ENCODE results near the gene ADRA2B.
"Not testable (repeated sequence)": the region's sequence is repeated elsewhere in the genome, so short reads cannot be mapped to it uniquely, and the experiment has no call there.

Gene ADRA2B

DNA sequence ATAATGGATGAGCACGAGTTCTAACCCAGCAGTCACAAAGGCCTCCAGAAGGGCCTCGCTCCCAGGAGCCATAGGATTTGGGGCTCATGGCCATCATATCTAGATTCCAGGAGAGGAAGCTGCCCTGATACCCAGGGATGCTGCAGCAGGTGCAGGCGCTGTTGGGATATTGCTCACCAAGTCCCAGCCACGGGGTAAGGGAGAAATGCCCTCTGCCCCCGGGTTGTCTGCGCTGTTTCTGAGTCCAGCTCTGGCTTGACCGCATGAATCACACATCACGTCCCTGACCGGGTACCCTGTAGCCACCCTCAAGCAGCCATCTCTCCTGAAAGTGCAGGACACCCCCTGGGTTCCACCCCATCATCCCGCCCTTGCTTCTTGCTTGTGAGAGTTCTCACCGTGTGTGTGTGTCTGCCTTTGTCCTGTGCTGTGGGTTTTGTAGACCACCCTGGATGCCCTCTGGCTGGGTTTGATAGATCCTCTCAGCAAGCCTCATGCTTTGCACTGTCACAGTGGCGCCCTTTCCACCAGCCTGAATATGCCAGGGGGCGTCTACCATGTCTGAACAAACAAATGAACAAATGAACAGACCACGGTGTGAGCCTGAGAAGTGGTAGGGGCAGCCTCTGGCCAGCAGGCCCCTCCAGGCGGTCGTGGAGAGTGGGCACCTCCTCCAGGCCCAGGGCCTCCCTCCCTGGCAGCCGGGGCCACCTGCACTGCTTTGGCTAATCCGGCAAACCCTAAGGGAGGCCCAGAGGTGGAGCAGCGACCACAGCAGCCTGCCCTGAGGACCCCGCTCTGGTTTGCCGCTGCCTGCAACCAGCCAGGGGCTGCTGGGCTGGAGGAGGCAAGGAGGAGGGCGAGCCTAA, 32.1 kb downstream of the ADRA2B start:
- Histone ChIP-seq H3K4me1 (ENCODE audit: control insufficient read depth, insufficient read depth, low read length) (no peaks in the 10 kb centered on the region), H3K9me3 (ENCODE audit: control insufficient read depth, insufficient read depth, low read length) (no peaks in the 10 kb centered on the region), H3K27me3 (ENCODE audit: control insufficient read depth, insufficient read depth, low read length) (no peaks in the 10 kb centered on the region), H3K9ac (ENCODE audit: low read depth, low read length) (no peak overlapping the region), H3K4me3 (ENCODE audit: low read depth, low read length) (no peak overlapping the region), H3K36me3 (ENCODE audit: control insufficient read depth, insufficient read depth, low read length) (no peaks in the 10 kb centered on the region)

GRCh38 chr2:96083064-96083939, 33.1 kb downstream of the ADRA2B start:
- Histone ChIP-seq H3K27me3 (ENCODE audit: control insufficient read depth, insufficient read depth, low read length) (no peaks in the 10 kb centered on the region), H3K9me3 (ENCODE audit: control insufficient read depth, insufficient read depth, low read length) (no peaks in the 10 kb centered on the region), H3K4me1 (ENCODE audit: control insufficient read depth, insufficient read depth, low read length) (no peaks in the 10 kb centered on the region), H3K9ac (ENCODE audit: low read depth, low read length) (no peak overlapping the region), H3K36me3 (ENCODE audit: control insufficient read depth, insufficient read depth, low read length) (no peaks in the 10 kb centered on the region), H3K4me3 (ENCODE audit: low read depth, low read length) (no peak overlapping the region)

- H3K36me3 ChIP-seq (ENCODE audit: control insufficient read depth, insufficient read depth, low read length): no peaks in the 10 kb centered on the region
- no peak overlapping the region for H3K4me3 ChIP-seq (ENCODE audit: low read depth, low read length)
- H3K27me3 ChIP-seq (ENCODE audit: control insufficient read depth, insufficient read depth, low read length): no peaks in the 10 kb centered on the region
- no peak overlapping the region for H3K9ac ChIP-seq (ENCODE audit: low read depth, low read length)
- H3K4me1 ChIP-seq (ENCODE audit: control insufficient read depth, insufficient read depth, low read length): no peaks in the 10 kb centered on the region
- H3K9me3 ChIP-seq (ENCODE audit: control insufficient read depth, insufficient read depth, low read length): no peaks in the 10 kb centered on the region
These were observed 33.9 kb downstream of the ADRA2B start for GRCh38 chr2:96082211-96083063.

DNA sequence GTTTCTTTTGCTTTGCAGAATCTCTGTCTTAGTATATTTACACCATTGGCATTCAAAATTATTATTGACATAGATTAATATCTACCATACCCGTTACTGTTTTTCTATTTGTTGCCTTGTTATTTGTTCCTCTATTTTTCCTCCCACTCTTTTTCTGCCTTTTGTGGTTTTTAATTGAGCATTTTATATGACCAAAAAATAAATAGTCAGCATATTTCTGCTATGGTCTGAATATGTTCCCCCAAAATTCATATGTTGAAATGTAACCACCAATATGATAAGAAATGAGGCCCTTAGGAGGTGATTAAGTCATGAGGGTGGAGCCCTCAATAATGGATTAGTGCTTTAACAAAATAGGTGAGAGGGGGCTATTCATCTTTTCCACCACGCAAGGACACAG, 35.3 kb downstream of the ADRA2B start:
- Histone ChIP-seq H3K36me3 (ENCODE audit: control insufficient read depth, insufficient read depth, low read length) (no peaks in the 10 kb centered on the region), H3K27me3 (ENCODE audit: control insufficient read depth, insufficient read depth, low read length) (no peaks in the 10 kb centered on the region), H3K9me3 (ENCODE audit: control insufficient read depth, insufficient read depth, low read length) (no peaks in the 10 kb centered on the region), H3K9ac (ENCODE audit: low read depth, low read length) (no peak overlapping the region), H3K4me1 (ENCODE audit: control insufficient read depth, insufficient read depth, low read length) (no peaks in the 10 kb centered on the region), H3K4me3 (ENCODE audit: low read depth, low read length) (no peak overlapping the region)

DNA sequence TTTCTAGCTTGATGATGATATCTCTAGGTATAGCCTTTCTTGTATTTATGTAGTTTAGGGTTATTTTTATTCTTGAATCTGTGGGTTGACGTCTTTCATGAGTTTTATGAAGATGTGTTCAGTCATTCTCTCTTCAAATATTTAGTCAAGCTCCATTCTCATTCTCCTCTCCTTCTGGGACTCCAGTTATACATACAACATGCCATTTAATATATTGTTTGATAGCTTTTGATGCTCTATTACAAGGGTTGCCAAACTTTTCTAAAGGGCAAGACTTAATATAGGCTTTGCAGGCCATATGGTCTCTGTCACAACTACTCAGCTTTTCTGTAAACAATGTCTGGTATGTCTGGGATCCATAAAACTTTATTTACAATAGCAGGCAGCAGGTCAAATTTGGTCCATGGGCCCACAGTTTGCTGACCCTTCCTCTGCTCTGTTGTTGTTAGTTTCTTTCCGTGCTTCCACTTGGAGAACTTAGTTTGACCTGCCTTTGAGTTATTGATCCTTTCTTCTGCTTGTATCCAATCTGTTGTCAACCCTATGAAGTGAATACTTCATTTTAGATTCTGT, 41.1 kb downstream of the ADRA2B start:
- Histone ChIP-seq H3K4me3 (ENCODE audit: low read depth, low read length) (no peak overlapping the region), H3K27me3 (ENCODE audit: control insufficient read depth, insufficient read depth, low read length) (no peaks in the 10 kb centered on the region), H3K4me1 (ENCODE audit: control insufficient read depth, insufficient read depth, low read length) (no peaks in the 10 kb centered on the region), H3K9ac (ENCODE audit: low read depth, low read length) (no peak overlapping the region), H3K36me3 (ENCODE audit: control insufficient read depth, insufficient read depth, low read length) (no peaks in the 10 kb centered on the region), H3K9me3 (ENCODE audit: control insufficient read depth, insufficient read depth, low read length) (no peaks in the 10 kb centered on the region)

GRCh38 chr2:96074156-96074555, 42.2 kb downstream of the ADRA2B start:
- Histone ChIP-seq H3K4me3 (ENCODE audit: low read depth, low read length) (no peak overlapping the region), H3K4me1 (ENCODE audit: control insufficient read depth, insufficient read depth, low read length) (no peaks in the 10 kb centered on the region), H3K27me3 (ENCODE audit: control insufficient read depth, insufficient read depth, low read length) (no peaks in the 10 kb centered on the region), H3K36me3 (ENCODE audit: control insufficient read depth, insufficient read depth, low read length) (no peaks in the 10 kb centered on the region), H3K9me3 (ENCODE audit: control insufficient read depth, insufficient read depth, low read length) (no peaks in the 10 kb centered on the region), H3K9ac (ENCODE audit: low read depth, low read length) (no peak overlapping the region)

- H3K36me3 ChIP-seq (ENCODE audit: control insufficient read depth, insufficient read depth, low read length): no peaks in the 10 kb centered on the region
- no peak overlapping the region for H3K4me3 ChIP-seq (ENCODE audit: low read depth, low read length)
- no peaks in the 10 kb centered on the region for H3K27me3 ChIP-seq (ENCODE audit: control insufficient read depth, insufficient read depth, low read length)
- H3K4me1 ChIP-seq (ENCODE audit: control insufficient read depth, insufficient read depth, low read length): no peaks in the 10 kb centered on the region
- no peaks in the 10 kb centered on the region for H3K9me3 ChIP-seq (ENCODE audit: control insufficient read depth, insufficient read depth, low read length)
- no peak overlapping the region for H3K9ac ChIP-seq (ENCODE audit: low read depth, low read length)
These were observed 43.1 kb downstream of the ADRA2B start for GRCh38 chr2:96073170-96073775.

DNA sequence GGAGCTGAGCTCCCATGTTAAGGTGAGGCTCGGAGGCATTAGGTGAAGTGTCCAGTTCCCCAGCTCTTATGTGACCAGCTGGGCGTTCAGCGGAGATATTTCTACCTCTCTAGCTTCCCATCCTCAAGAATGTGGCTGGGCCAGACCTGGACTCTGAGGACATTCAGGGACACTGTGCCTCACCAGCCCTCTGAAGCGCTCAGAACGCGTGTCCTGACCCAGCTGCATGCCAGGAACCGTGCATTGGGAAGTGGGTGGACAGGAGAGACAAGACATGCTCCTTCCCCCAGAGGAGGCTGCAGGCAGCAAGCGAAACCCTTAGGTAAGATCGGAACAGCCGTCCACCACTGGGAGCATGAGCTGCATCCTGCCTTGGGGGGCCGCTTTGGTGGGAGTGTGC, 43.6 kb downstream of the ADRA2B start:
- H3K4me3 ChIP-seq (ENCODE audit: low read depth, low read length): no peak overlapping the region
- H3K27me3 ChIP-seq (ENCODE audit: control insufficient read depth, insufficient read depth, low read length): no peaks in the 10 kb centered on the region
- no peaks in the 10 kb centered on the region for H3K36me3 ChIP-seq (ENCODE audit: control insufficient read depth, insufficient read depth, low read length)
- H3K4me1 ChIP-seq (ENCODE audit: control insufficient read depth, insufficient read depth, low read length): no peaks in the 10 kb centered on the region
- H3K9me3 ChIP-seq (ENCODE audit: control insufficient read depth, insufficient read depth, low read length): no peaks in the 10 kb centered on the region
- H3K9ac ChIP-seq (ENCODE audit: low read depth, low read length): no peak overlapping the region

- H3K9ac ChIP-seq (ENCODE audit: low read depth, low read length); H3K4me1 ChIP-seq (ENCODE audit: control insufficient read depth, insufficient read depth, low read length); H3K4me3 ChIP-seq (ENCODE audit: low read depth, low read length): not testable (repeated sequence)
These were observed 44.3 kb downstream of the ADRA2B start for GRCh38 chr2:96071977-96072491.

DNA sequence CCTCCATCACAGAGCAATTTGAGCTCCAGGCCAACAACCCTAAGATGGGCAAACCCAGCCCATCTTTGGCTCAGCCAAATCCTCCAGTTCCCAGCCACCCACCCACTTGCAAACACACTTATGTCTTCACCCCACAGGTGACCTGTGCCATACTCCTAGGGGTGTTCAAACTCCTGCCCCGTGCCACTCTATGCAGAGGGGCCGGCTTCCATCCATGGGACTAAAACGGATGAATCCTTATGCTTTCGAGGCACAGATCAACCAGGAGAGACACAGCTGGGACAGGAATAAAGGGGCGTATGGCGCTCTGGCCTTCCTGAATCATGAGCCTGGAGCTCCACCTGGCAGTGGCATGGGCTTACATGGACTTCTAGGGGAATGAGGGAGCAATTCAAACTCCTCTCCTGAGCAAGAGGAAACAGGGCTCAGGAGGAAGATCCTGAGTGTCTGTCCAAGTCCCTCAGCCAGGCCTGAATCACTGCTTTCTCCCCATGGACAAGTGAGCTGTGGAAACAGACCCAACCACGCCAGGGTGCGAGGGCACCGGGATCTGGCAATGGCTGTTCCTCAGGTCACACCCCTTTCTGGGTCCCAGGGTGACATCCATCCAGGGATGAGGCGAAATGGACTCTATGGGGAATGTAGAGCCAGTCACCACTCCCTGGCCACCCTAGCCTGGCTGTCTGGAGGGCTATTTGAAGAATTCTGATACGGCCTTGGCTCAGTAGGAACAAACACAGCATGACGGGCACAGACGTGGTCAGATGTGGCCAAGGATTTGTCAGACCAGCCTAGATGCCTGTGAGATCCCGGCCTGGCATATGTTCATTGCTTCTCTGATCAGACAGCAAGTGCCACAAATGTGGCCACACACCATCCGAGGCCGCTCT, 45.0 kb downstream of the ADRA2B start:
- H3K27me3 ChIP-seq (ENCODE audit: control insufficient read depth, insufficient read depth, low read length); H3K36me3 ChIP-seq (ENCODE audit: control insufficient read depth, insufficient read depth, low read length); H3K4me3 ChIP-seq (ENCODE audit: low read depth, low read length); H3K4me1 ChIP-seq (ENCODE audit: control insufficient read depth, insufficient read depth, low read length); H3K9me3 ChIP-seq (ENCODE audit: control insufficient read depth, insufficient read depth, low read length); H3K9ac ChIP-seq (ENCODE audit: low read depth, low read length): not testable (repeated sequence)

More at GRCh38 chr2:96071977-96072491, 44.3 kb downstream of the ADRA2B start:
- H3K9me3 ChIP-seq (ENCODE audit: control insufficient read depth, insufficient read depth, low read length); H3K36me3 ChIP-seq (ENCODE audit: control insufficient read depth, insufficient read depth, low read length); H3K27me3 ChIP-seq (ENCODE audit: control insufficient read depth, insufficient read depth, low read length): not testable (repeated sequence)

Data from iPS-15b (cell line).